WTC11 (cell line): Measurements from ENCODE around the gene INPP5A. TPM values are rescaled to one million over a fixed set of nuclear protein-coding genes. Genes with fewer than 3 reads are reported as not detected.
A peak's percentile ranks its signal among the peaks of the same experiment; 100 is the strongest.

Experiments
- AR ChIP-seq: fragments of 250-450 bp; sonication (Bioruptor Pico); IDR thresholded peaks from 2 replicates; pipeline ENCODE4 v1.9.0; 2021; ENCODE audit warnings: mild to moderate bottlenecking
- ATF1 ChIP-seq: sonication (generic); formaldehyde crosslinking; IDR thresholded peaks from 2 replicates; pipeline ENCODE4 v1.8.1; 2023; ENCODE audit warnings: mild to moderate bottlenecking, moderate library complexity, missing genetic modification reagents
- ETV6 ChIP-seq: sonication (generic); formaldehyde crosslinking; IDR thresholded peaks from 2 replicates; pipeline ENCODE4 v1.8.1; 2022; ENCODE audit warnings: mild to moderate bottlenecking, missing genetic modification reagents
- KAT7 ChIP-seq: sonication (generic); formaldehyde crosslinking; IDR thresholded peaks from 2 replicates; pipeline ENCODE4 v1.8.1; 2023; ENCODE audit warnings: missing genetic modification reagents, mild to moderate bottlenecking, borderline replicate concordance
- MAX ChIP-seq: sonication (generic); formaldehyde crosslinking; IDR thresholded peaks from 2 replicates; pipeline ENCODE4 v1.8.0; 2022; ENCODE audit warnings: mild to moderate bottlenecking, missing genetic modification reagents
- MYBL2 ChIP-seq: sonication (generic); formaldehyde crosslinking; IDR thresholded peaks from 2 replicates; pipeline ENCODE4 v1.8.1; 2023; ENCODE audit warnings: mild to moderate bottlenecking, moderate library complexity, missing genetic modification reagents
- NFYB ChIP-seq: sonication (generic); formaldehyde crosslinking; conservative IDR thresholded peaks from 2 replicates; pipeline ENCODE4 v1.8.0; 2022; ENCODE audit warnings: low read depth, missing genetic modification reagents
- NR3C1 ChIP-seq: sonication (generic); formaldehyde crosslinking; conservative IDR thresholded peaks from 2 replicates; pipeline ENCODE4 v1.8.1; 2023; ENCODE audit warnings: low read depth, mild to moderate bottlenecking, missing genetic modification reagents
- OVOL2 ChIP-seq: fragments of 250-450 bp; sonication (Bioruptor Pico); IDR thresholded peaks from 2 replicates; pipeline ENCODE4 v1.9.0; 2021; ENCODE audit warnings: mild to moderate bottlenecking, borderline replicate concordance
- SMAD4 ChIP-seq: sonication (generic); formaldehyde crosslinking; IDR thresholded peaks from 2 replicates; pipeline ENCODE4 v1.8.0; 2022; ENCODE audit warnings: mild to moderate bottlenecking, missing genetic modification reagents
- TCF7 ChIP-seq: sonication (generic); formaldehyde crosslinking; IDR thresholded peaks from 2 replicates; pipeline ENCODE4 v1.8.0; 2022; ENCODE audit warnings: mild to moderate bottlenecking, low read depth, missing genetic modification reagents, moderate library complexity
- TEAD1 ChIP-seq: sonication (generic); formaldehyde crosslinking; IDR thresholded peaks from 2 replicates; pipeline ENCODE4 v1.8.0; 2022; ENCODE audit warnings: mild to moderate bottlenecking, missing genetic modification reagents
- TEAD4 ChIP-seq: sonication (generic); formaldehyde crosslinking; IDR thresholded peaks from 2 replicates; pipeline ENCODE4 v1.8.0; 2022; ENCODE audit warnings: mild to moderate bottlenecking, missing genetic modification reagents
- USF1 ChIP-seq: sonication (generic); formaldehyde crosslinking; IDR thresholded peaks from 2 replicates; pipeline ENCODE4 v1.8.0; 2022; ENCODE audit warnings: mild to moderate bottlenecking, missing genetic modification reagents
- USF2 ChIP-seq: sonication (generic); formaldehyde crosslinking; IDR thresholded peaks from 2 replicates; pipeline ENCODE4 v1.8.1; 2023; ENCODE audit warnings: mild to moderate bottlenecking, missing genetic modification reagents, moderate library complexity
- ZNF263 ChIP-seq: sonication (generic); formaldehyde crosslinking; IDR thresholded peaks from 2 replicates; pipeline ENCODE4 v1.8.1; 2022; ENCODE audit warnings: low read depth, mild to moderate bottlenecking, moderate library complexity, missing genetic modification reagents
- ZNF281 ChIP-seq: sonication (generic); formaldehyde crosslinking; IDR thresholded peaks from 2 replicates; pipeline ENCODE4 v1.8.0; 2023; ENCODE audit warnings: mild to moderate bottlenecking, missing genetic modification reagents
- ZNF425 ChIP-seq: fragments of 250-450 bp; sonication (Bioruptor Pico); conservative IDR thresholded peaks from 2 replicates; pipeline ENCODE4 v1.9.0; 2021; ENCODE audit warnings: mild to moderate bottlenecking
- ZNF512 ChIP-seq: sonication (generic); formaldehyde crosslinking; IDR thresholded peaks from 2 replicates; pipeline ENCODE4 v1.8.1; 2022; ENCODE audit warnings: missing genetic modification reagents, borderline replicate concordance
- ZNF532 ChIP-seq: fragments of 250-450 bp; sonication (Bioruptor Pico); IDR thresholded peaks from 2 replicates; pipeline ENCODE4 v1.9.0; 2021; ENCODE audit warnings: mild to moderate bottlenecking, borderline replicate concordance
- total RNA-seq: library from RNA; stranded (reverse); gene quantifications from 3 replicates; pipeline ENCODE4 v1.2.3, GENCODE V29; 2021

Gene INPP5A
- total RNA-seq, 1 experiment from 2014 or later = 22.1 TPM

- TF ChIP-seq ZNF532 (CRISPR knock-in tag) (no peak), SMAD4 (CRISPR knock-in tag) (no peak), AR (no peak), NR3C1 (CRISPR knock-in tag) (no peak), ZNF281 (CRISPR knock-in tag) (no peak), TEAD1 (CRISPR knock-in tag) (no peak), USF1 (peak; percentile 92), OVOL2 (CRISPR knock-in tag) (no peak), ZNF425 (CRISPR knock-in tag) (no peak), KAT7 (CRISPR knock-in tag) (no peak), USF2 (CRISPR knock-in tag) (peak; percentile 90), MAX (CRISPR knock-in tag) (peak; percentile 77; the same call in 1 of the 2 replicates), MYBL2 (CRISPR knock-in tag) (no peak), ATF1 (no peak), ETV6 (CRISPR knock-in tag) (0 out of 2 replicates have a peak, but pooled peaks have one; percentile 45), TEAD4 (CRISPR knock-in tag) (no peak), ZNF263 (CRISPR knock-in tag) (no peak), NFYB (no peak), TCF7 (CRISPR knock-in tag) (no peak), ZNF512 (no peak)
Measured at GRCh38 chr10:132518572-132519381, 18.8 kb upstream of the INPP5A start (continued).
